GM12878 (cell line): ENCODE measurements around the gene CLEC7A. TPM values are rescaled to one million over a fixed set of nuclear protein-coding genes. Genes with fewer than 3 reads are reported as not detected.

Experiments
- ATAC-seq: fragments of 200-7000 bp; cut with Tn5 transposase; 3 replicates; pipeline ENCODE4 v1.9.1; 2020; ENCODE audit warnings: mild to moderate bottlenecking, moderate library complexity
- BruUV-seq: library from RNA; stranded (reverse); fragments of 400-500 nt; replicated peaks from 2 replicates; lab custom pipeline; 2021; lab: Mats Ljungman, UMichigan
- CTCF ChIA-PET: fragments of 300-600 bp; sonication (Branson Sonifier 250); formaldehyde crosslinking; extraction: SDS; loops from one replicate; lab custom pipeline; 2021; ENCODE audit warnings: inconsistent platforms; lab: Yijun Ruan, JAX
- POLR2A ChIA-PET: fragments of 350-600 bp; formaldehyde crosslinking; extraction: SDS; loops from one replicate; lab custom pipeline; 2021; ENCODE audit warnings: inconsistent platforms; lab: Charles Lee
- RAD21 ChIA-PET: fragments of 300-600 bp; sonication (Branson Sonifier 250); formaldehyde crosslinking; loops from one replicate; lab custom pipeline; 2023; ENCODE audit warnings: antibody characterized with exemption; ENCODE audit not compliant: unreplicated experiment; lab: Charles Lee
- SMC1A ChIA-PET: fragments of 300-600 bp; sonication (Branson Sonifier 250); formaldehyde crosslinking; loops from one replicate; lab custom pipeline; 2023; ENCODE audit not compliant: unreplicated experiment, uncharacterized antibody; lab: Charles Lee
- DNase-seq: peaks from one replicate; pipeline ENCODE4 v3.0.0-alpha.2; 2011; ENCODE audit warnings: low read depth, low spot score
- FAIRE-seq: peaks from 3 replicates; lab custom pipeline; 2011; peaks lifted over from hg19 to GRCh38; lab: Jason Lieb, UNC
- H2AFZ ChIP-seq: 2 replicates; pipeline ENCODE4 v1.6.0; 2011; ENCODE audit warnings: low read depth, low read length, control low read depth; ENCODE audit not compliant: control insufficient read depth
- H3K27ac ChIP-seq: 2 replicates; pipeline ENCODE4 v1.5.1; 2011; ENCODE audit warnings: control low read depth; ENCODE audit not compliant: control insufficient read depth, insufficient read depth
- H3K27me3 ChIP-seq, 2 experiments: replicated peaks in 1 of 2; 2 replicates each; pipeline versions ENCODE4 v1.6.0 to v1.6.1; 2011; ENCODE audit warnings: low read length in 1 of 2; ENCODE audit not compliant: control insufficient read depth in 2 of 2, insufficient read depth in 2 of 2
- H3K36me3 ChIP-seq, 2 experiments: 2 replicates each; pipeline ENCODE4 v1.5.1; 2011; ENCODE audit warnings: low read length in 1 of 2; ENCODE audit not compliant: control insufficient read depth in 2 of 2, insufficient read depth in 2 of 2
- H3K4me1 ChIP-seq: 2 replicates; pipeline ENCODE4 v1.6.1; 2011; ENCODE audit warnings: mild to moderate bottlenecking, low read length, moderate library complexity, mixed read lengths; ENCODE audit not compliant: control insufficient read depth, insufficient read depth
- H3K4me2 ChIP-seq: 2 replicates; pipeline ENCODE4 v1.6.0; 2011; ENCODE audit warnings: control low read depth; ENCODE audit not compliant: control insufficient read depth, insufficient read depth
- H3K4me3 ChIP-seq: fragments of 200-600 bp; sonication (generic); 2 replicates; pipeline ENCODE4 v1.5.1; 2016
- H3K79me2 ChIP-seq: 2 replicates; pipeline ENCODE4 v1.6.0; 2011; ENCODE audit warnings: low read length; ENCODE audit not compliant: control insufficient read depth, insufficient read depth
- H3K9ac ChIP-seq: 2 replicates; pipeline ENCODE4 v1.8.0; 2011; ENCODE audit warnings: low read length, control low read depth, mixed read lengths; ENCODE audit not compliant: control insufficient read depth, insufficient read depth
- H3K9me3 ChIP-seq: replicated peaks from 3 replicates; pipeline ENCODE4 v1.5.1; 2011; ENCODE audit warnings: mild to moderate bottlenecking, low read length; ENCODE audit not compliant: control insufficient read depth, insufficient read depth
- H4K20me1 ChIP-seq: 2 replicates; pipeline ENCODE4 v1.6.0; 2011; ENCODE audit not compliant: control insufficient read depth, insufficient read depth
- CBX3 ChIP-seq: fragments of 200-600 bp; sonication (generic); IDR thresholded peaks from 2 replicates; pipeline ENCODE4 v1.6.1; 2016; ENCODE audit warnings: low read depth, borderline replicate concordance
- HCFC1 ChIP-seq: fragments of 150-350 bp; IDR thresholded peaks from 2 replicates; pipeline ENCODE4 v1.6.1; 2014; ENCODE audit warnings: low read length
- NFXL1 ChIP-seq: fragments of 450-650 bp; IDR thresholded peaks from 2 replicates; pipeline ENCODE4 v1.6.1; 2017; ENCODE audit warnings: antibody characterized with exemption, mild to moderate bottlenecking, borderline replicate concordance
- PAX5 ChIP-seq: IDR thresholded peaks from 2 replicates; pipeline ENCODE4 v1.6.1; 2011; ENCODE audit warnings: low read depth, low read length, borderline replicate concordance
- RB1 ChIP-seq: fragments of 450-650 bp; formaldehyde crosslinking; IDR thresholded peaks from 2 replicates; pipeline ENCODE4 v1.6.1; 2017; ENCODE audit warnings: mild to moderate bottlenecking, borderline replicate concordance
- SRF ChIP-seq, 2 experiments: IDR thresholded peaks; 2 replicates each; pipeline ENCODE4 v1.6.1; 2011; ENCODE audit warnings: low read depth in 2 of 2, low read length in 2 of 2, mild to moderate bottlenecking in 1 of 2, moderate library complexity in 1 of 2
- in situ Hi-C: fragments of 300-500 bp; cut with MboI; formaldehyde crosslinking; loops from 9 replicates; pipeline ENCODE4 v1.14.3; 2018; ENCODE audit warnings: mixed read lengths
- intact Hi-C: fragments of 100-400 bp; cut with micrococcal nuclease; formaldehyde crosslinking; loops from one replicate; pipeline ENCODE4 v1.14.2; 2022; ENCODE audit not compliant: unreplicated experiment
- polyA plus RNA-seq, 11 experiments: library from polyadenylated mRNA; depleted of rRNA in 4 of 11; unstranded in 6 of 11; stranded (reverse) in 5 of 11; fragments of >200 nt; fragmentation: Nextera tagmentation in 4 of 11; fragmentation: Illumina TruSeq in 1 of 11; extraction: Ambion mirVana in 4 of 11; extraction: Trizol in 1 of 11; gene quantifications; 1 replicate in 1 of 11; 2 replicates in 10 of 11; pipeline versions ENCODE4 v1.2.1 to v1.2.3, GENCODE V29; 2011 to 2016; ENCODE audit warnings: inconsistent platforms in 2 of 11, missing spikeins in 2 of 11, low read depth in 1 of 11
- total RNA-seq, 4 experiments: library from RNA; depleted of rRNA in 3 of 4; stranded (reverse); fragments of >200 nt in 3 of 4; fragmentation: Illumina TruSeq in 1 of 4; extraction: Trizol in 1 of 4; gene quantifications; 2 replicates each; pipeline versions ENCODE4 v1.2.1 to v1.2.3, GENCODE V29; 2013 to 2021
- TF ChIP-seq, protein P1 (sequence below): IDR thresholded peaks from 2 replicates; pipeline ENCODE4 v1.6.1; 2011; ENCODE audit warnings: low read depth, low read length, improper control_type of control experiment, borderline replicate concordance
- TF ChIP-seq, protein P2 (sequence below): fragments of 450-650 bp; formaldehyde crosslinking; IDR thresholded peaks from 2 replicates; pipeline ENCODE4 v1.5.0; 2022; ENCODE audit warnings: mild to moderate bottlenecking, missing genetic modification characterization
- TF ChIP-seq, protein P3 (sequence below): fragments of 450-650 bp; IDR thresholded peaks from 2 replicates; pipeline ENCODE4 v1.6.1; 2017; ENCODE audit warnings: mild to moderate bottlenecking

Gene CLEC7A
- total and polyA plus RNA-seq, 10 of the 15 experiments (the other 5 are each of a cell fraction or from before 2014, with no cell fraction given), result not detected

DNA sequence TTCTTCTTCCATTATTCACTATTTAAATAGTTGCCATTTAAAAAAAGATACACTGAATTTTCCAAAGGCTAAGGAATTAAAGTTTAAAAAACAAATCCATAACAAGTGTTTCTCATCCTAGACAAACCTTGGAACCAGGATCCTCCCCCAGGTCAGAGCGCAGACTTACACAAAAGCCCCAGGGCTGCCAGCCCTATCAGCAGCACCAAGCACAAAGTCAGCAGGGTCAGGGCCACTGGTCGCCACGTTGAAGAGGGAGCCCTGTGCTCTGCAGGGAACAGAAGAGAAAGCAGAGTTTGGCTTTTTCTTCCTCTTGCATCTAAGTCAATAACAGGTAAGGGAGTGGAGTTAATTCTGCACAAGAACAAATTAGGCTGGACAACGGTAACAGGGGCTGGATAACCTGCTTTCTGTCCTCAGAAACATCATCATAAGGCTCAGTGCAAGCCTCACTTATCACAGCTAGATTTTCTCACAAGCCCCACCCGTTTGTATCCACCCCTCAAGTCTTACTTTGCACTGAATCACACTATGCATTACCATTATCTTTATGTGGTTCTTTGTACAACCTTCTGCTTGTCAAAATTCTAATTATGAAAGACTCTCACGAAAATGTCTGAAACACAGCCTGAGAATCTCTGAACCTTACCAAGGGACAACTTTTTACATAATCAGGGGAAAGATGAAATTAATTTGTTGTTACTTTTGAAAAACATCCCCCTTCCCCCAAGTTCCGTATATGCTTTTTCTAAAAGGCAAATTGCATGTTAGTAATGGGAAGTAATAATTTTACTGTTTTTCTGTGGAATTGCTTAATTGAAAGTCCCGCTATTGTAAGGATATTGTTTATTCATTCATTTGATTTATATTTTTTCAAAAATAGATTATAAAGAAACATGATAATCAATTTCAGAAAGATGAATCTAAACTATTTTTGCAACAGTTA lies 40.8 kb downstream of the CLEC7A start (continued):
- no peak for TF ChIP-seq NFXL1
- TF ChIP-seq, all 136 proteins: peak for 0

DNA sequence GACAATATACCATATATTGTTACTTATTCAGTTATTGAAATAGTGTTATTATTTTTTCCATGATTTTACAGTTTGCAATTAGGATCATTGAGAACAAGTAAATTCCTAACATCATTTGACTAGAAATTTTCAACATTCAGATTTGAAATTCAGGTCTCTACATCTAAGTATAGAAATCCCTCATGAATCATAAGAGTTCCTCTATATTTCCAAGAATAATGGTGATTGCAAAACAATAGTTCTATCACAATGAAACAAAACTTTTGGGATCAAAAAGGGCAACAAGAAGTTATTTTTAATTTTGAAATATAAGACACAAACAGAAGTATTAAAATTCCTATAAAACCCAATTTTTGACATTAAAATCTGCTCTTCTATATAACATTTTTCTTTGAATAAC lies 42.0 kb downstream of the CLEC7A start:
- ChIA-PET RAD21 (no interaction called here), SMC1A (no interaction called here), POLR2A (no interaction called here), CTCF (no interaction called here)
- Histone ChIP-seq H2AFZ (no peak overlapping the region), H3K27ac (no peak overlapping the region), H4K20me1 (no peaks in the 10 kb centered on the region), H3K4me2 (no peak overlapping the region), H3K79me2 (no peaks in the 10 kb centered on the region), H3K4me3 (no peak overlapping the region), H3K9me3 (peaks cover 2% of the 10 kb centered on the region; the same call in 2 of the 3 replicates), H3K27me3 (no peaks in the 10 kb centered on the region), H3K36me3 (no peaks in the 10 kb centered on the region), H3K4me1 (peaks cover 8% of the 10 kb centered on the region), H3K9ac (no peak overlapping the region)
- no peak for ATAC-seq
- in situ Hi-C loops (no loop called here), intact Hi-C loops (no loop called here)
- DNase-seq, result no peak
- no peak for FAIRE-seq
- no peak for TF ChIP-seq HCFC1
- TF ChIP-seq, protein P1, sequence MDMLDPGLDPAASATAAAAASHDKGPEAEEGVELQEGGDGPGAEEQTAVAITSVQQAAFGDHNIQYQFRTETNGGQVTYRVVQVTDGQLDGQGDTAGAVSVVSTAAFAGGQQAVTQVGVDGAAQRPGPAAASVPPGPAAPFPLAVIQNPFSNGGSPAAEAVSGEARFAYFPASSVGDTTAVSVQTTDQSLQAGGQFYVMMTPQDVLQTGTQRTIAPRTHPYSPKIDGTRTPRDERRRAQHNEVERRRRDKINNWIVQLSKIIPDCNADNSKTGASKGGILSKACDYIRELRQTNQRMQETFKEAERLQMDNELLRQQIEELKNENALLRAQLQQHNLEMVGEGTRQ, result no peak
- no peak for TF ChIP-seq RB1
- TF ChIP-seq, protein P2, sequence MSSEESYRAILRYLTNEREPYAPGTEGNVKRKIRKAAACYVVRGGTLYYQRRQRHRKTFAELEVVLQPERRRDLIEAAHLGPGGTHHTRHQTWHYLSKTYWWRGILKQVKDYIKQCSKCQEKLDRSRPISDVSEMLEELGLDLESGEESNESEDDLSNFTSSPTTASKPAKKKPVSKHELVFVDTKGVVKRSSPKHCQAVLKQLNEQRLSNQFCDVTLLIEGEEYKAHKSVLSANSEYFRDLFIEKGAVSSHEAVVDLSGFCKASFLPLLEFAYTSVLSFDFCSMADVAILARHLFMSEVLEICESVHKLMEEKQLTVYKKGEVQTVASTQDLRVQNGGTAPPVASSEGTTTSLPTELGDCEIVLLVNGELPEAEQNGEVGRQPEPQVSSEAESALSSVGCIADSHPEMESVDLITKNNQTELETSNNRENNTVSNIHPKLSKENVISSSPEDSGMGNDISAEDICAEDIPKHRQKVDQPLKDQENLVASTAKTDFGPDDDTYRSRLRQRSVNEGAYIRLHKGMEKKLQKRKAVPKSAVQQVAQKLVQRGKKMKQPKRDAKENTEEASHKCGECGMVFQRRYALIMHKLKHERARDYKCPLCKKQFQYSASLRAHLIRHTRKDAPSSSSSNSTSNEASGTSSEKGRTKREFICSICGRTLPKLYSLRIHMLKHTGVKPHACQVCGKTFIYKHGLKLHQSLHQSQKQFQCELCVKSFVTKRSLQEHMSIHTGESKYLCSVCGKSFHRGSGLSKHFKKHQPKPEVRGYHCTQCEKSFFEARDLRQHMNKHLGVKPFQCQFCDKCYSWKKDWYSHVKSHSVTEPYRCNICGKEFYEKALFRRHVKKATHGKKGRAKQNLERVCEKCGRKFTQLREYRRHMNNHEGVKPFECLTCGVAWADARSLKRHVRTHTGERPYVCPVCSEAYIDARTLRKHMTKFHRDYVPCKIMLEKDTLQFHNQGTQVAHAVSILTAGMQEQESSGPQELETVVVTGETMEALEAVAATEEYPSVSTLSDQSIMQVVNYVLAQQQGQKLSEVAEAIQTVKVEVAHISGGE, result no peak
- TF ChIP-seq, protein P3, sequence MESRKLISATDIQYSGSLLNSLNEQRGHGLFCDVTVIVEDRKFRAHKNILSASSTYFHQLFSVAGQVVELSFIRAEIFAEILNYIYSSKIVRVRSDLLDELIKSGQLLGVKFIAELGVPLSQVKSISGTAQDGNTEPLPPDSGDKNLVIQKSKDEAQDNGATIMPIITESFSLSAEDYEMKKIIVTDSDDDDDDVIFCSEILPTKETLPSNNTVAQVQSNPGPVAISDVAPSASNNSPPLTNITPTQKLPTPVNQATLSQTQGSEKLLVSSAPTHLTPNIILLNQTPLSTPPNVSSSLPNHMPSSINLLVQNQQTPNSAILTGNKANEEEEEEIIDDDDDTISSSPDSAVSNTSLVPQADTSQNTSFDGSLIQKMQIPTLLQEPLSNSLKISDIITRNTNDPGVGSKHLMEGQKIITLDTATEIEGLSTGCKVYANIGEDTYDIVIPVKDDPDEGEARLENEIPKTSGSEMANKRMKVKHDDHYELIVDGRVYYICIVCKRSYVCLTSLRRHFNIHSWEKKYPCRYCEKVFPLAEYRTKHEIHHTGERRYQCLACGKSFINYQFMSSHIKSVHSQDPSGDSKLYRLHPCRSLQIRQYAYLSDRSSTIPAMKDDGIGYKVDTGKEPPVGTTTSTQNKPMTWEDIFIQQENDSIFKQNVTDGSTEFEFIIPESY, result no peak
- TF ChIP-seq CBX3, result no peak
- no peak for TF ChIP-seq PAX5
- no peak for TF ChIP-seq SRF (IDR thresholded peaks at IDR 0.05; ENCODE audit: low read depth in 2 of 2, low read length in 2 of 2)
- no TSS peak for BruUV-seq
